LNCaP clone FGC (cell line): Measurements from ENCODE around the gene NFIX.

Source experiments
- DNase-seq: peaks from one replicate; pipeline ENCODE4 v3.0.0-alpha.2; 2011; ENCODE audit warnings: low read depth
- H3K4me3 ChIP-seq: 2 replicates; pipeline ENCODE4 v1.5.1; 2011; ENCODE audit warnings: mild to moderate bottlenecking, low read depth, low read length, control low read depth
- CTCF ChIP-seq: IDR thresholded peaks from 2 replicates; pipeline ENCODE4 v1.5.1; 2012; ENCODE audit warnings: mild to moderate bottlenecking; ENCODE audit not compliant: control insufficient read depth, insufficient read depth; ENCODE audit errors: extremely low read depth

NFIX gene

GRCh38 chr19:12994701-12995595 lies at the start of gene NFIX:
Gene NFIX, plus strand, starts transcription at chr19:12995475. Its CDS starts 363 bp downstream, at chr19:12995838.
- peak within 1 kb of the TSS; percentile 86 for H3K4me3 ChIP-seq
- DNase-seq: no peak
- TF ChIP-seq CTCF: peak; percentile 31

GRCh38 chr19:12945479-12946091 lies 49.7 kb upstream of the NFIX start, which contains the start of gene RAD23A:
Gene RAD23A, plus strand, starts transcription at chr19:12945862. Its CDS starts 87 bp downstream, at chr19:12945949.
- H3K4me3 ChIP-seq: peak within 1 kb of the TSS; percentile 66
- TF ChIP-seq CTCF: no peak

DNA sequence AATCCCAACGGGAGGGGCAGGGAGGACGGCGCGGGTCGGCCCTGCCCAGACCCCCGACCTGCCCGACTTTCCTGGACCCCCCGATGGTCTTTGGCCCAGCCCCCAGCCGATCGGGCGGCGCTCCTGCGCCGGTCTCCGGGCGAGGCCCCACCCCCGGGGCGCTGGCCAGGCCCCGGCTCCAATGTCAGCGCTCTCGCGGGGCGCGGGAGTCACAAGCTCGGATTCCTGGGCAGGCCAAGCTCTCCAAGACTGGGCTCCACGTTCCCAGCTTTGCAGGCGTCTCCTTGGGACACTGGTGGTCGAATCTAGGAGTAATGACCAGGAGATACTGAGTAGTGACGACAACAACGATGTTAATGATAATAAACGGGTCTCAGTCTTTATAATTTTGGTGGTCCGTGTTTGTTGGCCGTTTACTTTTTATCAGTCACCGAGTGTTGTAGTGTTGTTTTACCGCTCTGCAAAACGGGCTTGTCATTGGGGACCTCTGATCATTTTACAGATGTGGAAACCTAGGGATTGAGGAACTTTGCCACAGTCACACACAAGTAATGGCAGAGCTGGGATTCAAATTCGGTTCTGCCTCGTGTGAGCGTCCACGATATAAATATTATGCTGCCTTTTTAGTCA lies 49.1 kb upstream of the NFIX start:
- DNase-seq: no peak
- TF ChIP-seq CTCF: no peak
- H3K4me3 ChIP-seq: peak overlapping the region; percentile 66

More at GRCh38 chr19:12945479-12946091, 49.7 kb upstream of the NFIX start, which contains the start of gene RAD23A:
- peak; percentile 94 for DNase-seq

DNA sequence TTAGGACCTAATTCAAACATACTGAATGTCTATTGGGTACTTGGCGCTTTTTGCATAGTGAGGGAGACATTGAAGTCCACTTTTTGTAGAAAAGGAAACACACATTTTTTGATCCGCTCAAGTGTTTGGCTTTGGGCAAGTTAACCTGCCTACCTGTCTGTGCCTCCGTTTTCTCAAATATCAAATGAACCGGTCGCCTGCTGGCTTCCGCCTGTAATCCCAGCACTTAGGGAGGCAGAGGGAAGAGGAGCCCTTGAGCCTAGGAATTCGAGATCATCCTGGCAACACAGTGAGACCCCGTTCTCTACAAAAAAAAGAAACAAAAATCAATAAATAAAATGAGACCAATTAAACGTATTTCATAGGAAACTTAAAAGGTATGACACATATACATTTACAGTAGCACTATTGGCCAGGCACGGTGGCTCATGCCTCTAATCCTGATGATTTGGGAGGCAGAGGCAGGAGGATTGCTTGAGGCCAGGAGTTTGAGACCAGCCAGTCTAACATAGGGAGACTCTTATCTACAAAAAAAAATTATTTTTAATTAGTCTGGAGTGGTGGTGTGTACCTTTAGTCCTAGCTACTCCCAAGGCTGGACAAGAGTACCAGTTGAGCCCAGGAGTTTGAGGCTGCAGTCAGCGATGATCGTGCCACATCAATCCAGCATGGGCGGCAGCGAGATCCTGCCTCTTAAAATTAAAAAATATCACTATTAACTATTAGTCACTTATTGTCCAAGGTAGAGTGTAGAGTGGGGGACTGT lies 48.4 kb upstream of the NFIX start:
- peak overlapping the region; percentile 66 for H3K4me3 ChIP-seq
- DNase-seq: no peak
- no peak for TF ChIP-seq CTCF

DNA sequence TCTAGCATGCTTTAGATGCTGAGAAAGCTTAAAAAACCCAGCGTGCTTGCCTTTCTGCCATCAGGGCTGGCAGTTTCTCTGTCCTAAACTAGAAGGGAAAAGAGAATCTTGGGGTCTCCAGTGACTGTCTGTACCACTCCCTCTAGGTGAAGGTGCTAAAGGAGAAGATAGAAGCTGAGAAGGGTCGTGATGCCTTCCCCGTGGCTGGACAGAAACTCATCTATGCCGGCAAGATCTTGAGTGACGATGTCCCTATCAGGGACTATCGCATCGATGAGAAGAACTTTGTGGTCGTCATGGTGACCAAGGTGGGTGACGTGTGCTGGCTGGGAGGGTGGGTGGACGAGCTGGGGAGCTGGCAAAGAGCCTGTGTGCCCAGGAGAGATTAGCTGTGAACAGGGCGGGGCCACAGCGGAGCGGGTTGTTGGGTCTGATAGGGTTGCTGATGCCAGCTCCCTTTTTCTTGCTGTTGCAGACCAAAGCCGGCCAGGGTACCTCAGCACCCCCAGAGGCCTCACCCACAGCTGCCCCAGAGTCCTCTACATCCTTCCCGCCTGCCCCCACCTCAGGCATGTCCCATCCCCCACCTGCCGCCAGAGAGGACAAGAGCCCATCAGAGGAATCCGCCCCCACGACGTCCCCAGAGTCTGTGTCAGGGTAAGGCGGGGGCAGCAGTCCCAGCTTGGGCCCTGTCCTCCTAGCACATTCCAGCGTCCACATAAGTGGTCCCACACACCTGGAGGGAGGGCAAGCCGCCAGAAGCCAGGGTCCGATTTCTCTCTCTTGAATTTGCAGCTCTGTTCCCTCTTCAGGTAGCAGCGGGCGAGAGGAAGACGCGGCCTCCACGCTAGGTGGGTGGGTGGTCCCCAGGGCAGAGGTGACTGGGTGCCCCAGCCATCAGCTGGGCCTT lies 47.3 kb upstream of the NFIX start:
- no peak for TF ChIP-seq CTCF
- DNase-seq: no peak
- no peak overlapping the region; the same call in 1 of the 2 replicates for H3K4me3 ChIP-seq
